H1 (cell line): ENCODE data around the gene PSG3. TPM values are rescaled to one million over a fixed set of nuclear protein-coding genes. Genes with fewer than 3 reads are reported as not detected.

ENCODE experiments used
- CTCF ChIA-PET: fragments of 300-600 bp; sonication (Branson Sonifier 250); formaldehyde crosslinking; loops from one replicate; lab custom pipeline; 2021; ENCODE audit not compliant: partially characterized antibody; lab: Charles Lee
- POLR2A ChIA-PET: fragments of 300-600 bp; sonication (Branson Sonifier 250); formaldehyde crosslinking; loops from one replicate; lab custom pipeline; 2021; ENCODE audit warnings: inconsistent platforms; ENCODE audit not compliant: partially characterized antibody; lab: Charles Lee
- DNase-seq, 2 experiments: peaks; one replicate each; pipeline versions ENCODE4 v3.0.0 to v3.0.0-alpha.2; 2010 to 2022; ENCODE audit warnings: low spot score in 2 of 2, low read depth in 1 of 2, mixed read lengths in 1 of 2
- FAIRE-seq: peaks from 2 replicates; lab custom pipeline; 2011; peaks lifted over from hg19 to GRCh38; lab: Jason Lieb, UNC
- H2AFZ ChIP-seq: 2 replicates; pipeline ENCODE4 v1.8.1; 2012; ENCODE audit warnings: low read length, inconsistent platforms
- H2AK5ac ChIP-seq: 2 replicates; pipeline ENCODE4 v1.6.1; 2013; ENCODE audit warnings: low read depth, low read length
- H2BK120ac ChIP-seq: replicated peaks from 2 replicates; pipeline ENCODE3; 2013; ENCODE audit warnings: low read depth, low read length, inconsistent platforms
- H2BK12ac ChIP-seq: 2 replicates; pipeline ENCODE4 v1.6.1; 2013; ENCODE audit warnings: low read depth, low read length
- H2BK15ac ChIP-seq: 2 replicates; pipeline ENCODE4 v1.6.1; 2013; ENCODE audit warnings: low read length
- H2BK20ac ChIP-seq: 2 replicates; pipeline ENCODE4 v1.6.1; 2013; ENCODE audit warnings: low read length
- H2BK5ac ChIP-seq: 2 replicates; pipeline ENCODE4 v1.6.1; 2013; ENCODE audit warnings: low read depth, low read length
- H3K14ac ChIP-seq: 2 replicates; pipeline ENCODE4 v1.6.1; 2013; ENCODE audit warnings: inconsistent platforms; ENCODE audit not compliant: insufficient read length
- H3K18ac ChIP-seq: 2 replicates; pipeline ENCODE4 v1.6.1; 2013; ENCODE audit warnings: low read length; ENCODE audit errors: extremely low read depth
- H3K23ac ChIP-seq: 2 replicates; pipeline ENCODE4 v1.6.1; 2013; ENCODE audit warnings: inconsistent platforms; ENCODE audit not compliant: insufficient read length
- H3K23me2 ChIP-seq: 2 replicates; pipeline ENCODE4 v1.6.1; 2013; ENCODE audit warnings: low read depth, low read length
- H3K27ac ChIP-seq: 2 replicates; pipeline ENCODE4 v1.6.1; 2011; ENCODE audit warnings: low read depth, low read length, inconsistent platforms
- H3K27me3 ChIP-seq, 4 experiments: replicated peaks in 1 of 4; 1 replicate in 1 of 4; 2 replicates in 3 of 4; pipeline versions ENCODE4 v1.6.1 to v1.8.1; 2011 to 2013; ENCODE audit warnings: low read length in 3 of 4, mild to moderate bottlenecking in 3 of 4, inconsistent platforms in 2 of 4, mixed read lengths in 2 of 4, moderate library complexity in 1 of 4; ENCODE audit not compliant: control insufficient read depth in 3 of 4, insufficient read depth in 3 of 4; ENCODE audit errors: extremely low read depth in 1 of 4
- H3K36me3 ChIP-seq, 4 experiments: 2 replicates each; pipeline versions ENCODE4 v1.6.1 to v1.8.1; 2011 to 2013; ENCODE audit warnings: mild to moderate bottlenecking in 4 of 4, low read length in 3 of 4, moderate library complexity in 2 of 4, control low read depth in 1 of 4, inconsistent platforms in 1 of 4; ENCODE audit not compliant: insufficient read depth in 4 of 4, control insufficient read depth in 2 of 4
- H3K4ac ChIP-seq: replicated peaks from 2 replicates; pipeline ENCODE3; 2013; ENCODE audit warnings: low read length, low read depth, mixed read lengths, inconsistent platforms; ENCODE audit not compliant: insufficient read length
- H3K4me1 ChIP-seq, 4 experiments: replicated peaks in 1 of 4; 1 replicate in 1 of 4; 2 replicates in 3 of 4; pipeline versions ENCODE4 v1.6.1 to v1.8.1; 2011 to 2013; ENCODE audit warnings: low read length in 3 of 4, inconsistent platforms in 2 of 4, mixed read lengths in 1 of 4; ENCODE audit not compliant: insufficient read depth in 4 of 4, control insufficient read depth in 3 of 4
- H3K4me2 ChIP-seq, 2 experiments: 2 replicates each; pipeline versions ENCODE4 v1.6.1 to v1.8.1; 2011 to 2013; ENCODE audit warnings: low read depth in 2 of 2, low read length in 2 of 2, control low read depth in 1 of 2, inconsistent platforms in 1 of 2, mild to moderate bottlenecking in 1 of 2; ENCODE audit not compliant: insufficient read depth in 1 of 2
- H3K4me3 ChIP-seq, 4 experiments: fragments of 200-600, 300-600 bp in 1 of 4; sonication (generic), shearing (Covaris generic), sonication (Bioruptor Twin) in 1 of 4; 2 replicates each; pipeline versions ENCODE4 v1.5.1 to v1.8.1; 2011 to 2016; ENCODE audit warnings: low read length in 4 of 4, low read depth in 3 of 4, control low read depth in 2 of 4, inconsistent platforms in 2 of 4, mild to moderate bottlenecking in 2 of 4, mixed read lengths in 1 of 4, moderate library complexity in 1 of 4; ENCODE audit not compliant: insufficient read depth in 2 of 4; ENCODE audit errors: extremely low read depth in 1 of 4
- H3K56ac ChIP-seq: replicated peaks from 2 replicates; pipeline ENCODE3; 2013; ENCODE audit warnings: low read depth, mild to moderate bottlenecking, mixed read lengths, low read length, inconsistent platforms; ENCODE audit not compliant: insufficient read length
- H3K79me1 ChIP-seq: 2 replicates; pipeline ENCODE4 v1.6.1; 2013; ENCODE audit warnings: low read depth, low read length, control low read depth
- H3K79me2 ChIP-seq, 2 experiments: 2 replicates each; pipeline versions ENCODE4 v1.6.1 to v1.8.1; 2012 to 2013; ENCODE audit warnings: low read length in 2 of 2, mild to moderate bottlenecking in 2 of 2, inconsistent platforms in 1 of 2; ENCODE audit not compliant: insufficient read depth in 2 of 2, control insufficient read depth in 1 of 2
- H3K9ac ChIP-seq, 4 experiments: replicated peaks in 1 of 4; 1 replicate in 1 of 4; 2 replicates in 3 of 4; pipeline versions ENCODE4 v1.6.1 to v1.8.1; 2011 to 2013; ENCODE audit warnings: low read depth in 3 of 4, low read length in 3 of 4, control low read depth in 2 of 4, mild to moderate bottlenecking in 2 of 4, moderate library complexity in 2 of 4, inconsistent platforms in 1 of 4; ENCODE audit errors: extremely low read depth in 1 of 4
- H3K9me3 ChIP-seq, 2 experiments: 2 replicates each; pipeline versions ENCODE4 v1.6.1 to v1.8.1; 2012 to 2013; ENCODE audit warnings: mild to moderate bottlenecking in 2 of 2, moderate library complexity in 2 of 2, control low read depth in 1 of 2, inconsistent platforms in 1 of 2, low read depth in 1 of 2, low read length in 1 of 2, mixed read lengths in 1 of 2; ENCODE audit not compliant: insufficient read depth in 2 of 2
- H4K20me1 ChIP-seq, 2 experiments: replicated peaks in 1 of 2; 2 replicates each; pipeline versions ENCODE3 to v1.8.1; 2011 to 2013; ENCODE audit warnings: inconsistent platforms in 2 of 2, low read length in 2 of 2, mild to moderate bottlenecking in 1 of 2; ENCODE audit not compliant: insufficient read depth in 2 of 2, control insufficient read depth in 1 of 2
- H4K5ac ChIP-seq: 2 replicates; pipeline ENCODE4 v1.6.1; 2013; ENCODE audit warnings: low read length, low read depth, mixed read lengths, inconsistent platforms; ENCODE audit not compliant: insufficient read length
- H4K8ac ChIP-seq: 2 replicates; pipeline ENCODE4 v1.8.0; 2013; ENCODE audit warnings: mild to moderate bottlenecking, moderate library complexity, low read length, inconsistent platforms; ENCODE audit not compliant: insufficient read depth; ENCODE audit errors: extremely low read depth
- H4K91ac ChIP-seq: replicated peaks from 2 replicates; pipeline ENCODE3; 2013; ENCODE audit warnings: low read length, mixed read lengths, inconsistent platforms; ENCODE audit not compliant: insufficient read length
- CTCF ChIP-seq, 3 experiments: IDR thresholded peaks; 1 replicate in 2 of 3; 2 replicates in 1 of 3; pipeline versions ENCODE4 v1.5.1 to v1.6.1; 2011; ENCODE audit warnings: low read length in 3 of 3, mild to moderate bottlenecking in 3 of 3, inconsistent platforms in 2 of 3, low read depth in 1 of 3, moderate library complexity in 1 of 3; ENCODE audit not compliant: insufficient read depth in 1 of 3; ENCODE audit errors: control extremely low read depth in 1 of 3
- JUN ChIP-seq: IDR thresholded peaks from 2 replicates; pipeline ENCODE4 v1.6.1; 2011; ENCODE audit warnings: low read depth, mild to moderate bottlenecking, improper control_type of control experiment, low read length
- MAFK ChIP-seq: IDR thresholded peaks from 2 replicates; pipeline ENCODE4 v1.6.1; 2012; ENCODE audit warnings: low read depth, mild to moderate bottlenecking, improper control_type of control experiment, low read length
- NANOG ChIP-seq: IDR thresholded peaks from 2 replicates; pipeline ENCODE4 v1.6.1; 2011; ENCODE audit warnings: low read length, low read depth, mild to moderate bottlenecking, inconsistent platforms; ENCODE audit not compliant: insufficient read depth, poor library complexity, severe bottlenecking
- PHF8 ChIP-seq: fragments of 200-600 bp; sonication (generic); conservative IDR thresholded peaks from 2 replicates; pipeline ENCODE4 v1.7.1; 2012; ENCODE audit warnings: low read depth, mild to moderate bottlenecking, inconsistent platforms, low read length, moderate library complexity
- POLR2A ChIP-seq, 2 experiments: IDR thresholded peaks; 1 replicate in 1 of 2; 2 replicates in 1 of 2; pipeline ENCODE4 v1.6.1; 2011; ENCODE audit warnings: low read depth in 2 of 2, low read length in 2 of 2, mild to moderate bottlenecking in 2 of 2; ENCODE audit errors: control extremely low read depth in 1 of 2
- RNF2 ChIP-seq: fragments of 200-900, 300-1000 bp; sonication (generic); IDR thresholded peaks from 2 replicates; pipeline ENCODE4 v1.7.1; 2016; ENCODE audit warnings: borderline replicate concordance, low read depth, mild to moderate bottlenecking, antibody characterized with exemption, low read length; ENCODE audit not compliant: poor library complexity, severe bottlenecking; ENCODE audit errors: missing control alignments
- TAF1 ChIP-seq: IDR thresholded peaks from 2 replicates; pipeline ENCODE4 v1.6.1; 2011; ENCODE audit warnings: mild to moderate bottlenecking, low read depth, low read length
- TEAD4 ChIP-seq: IDR thresholded peaks from 2 replicates; pipeline ENCODE4 v1.6.1; 2012; ENCODE audit warnings: low read depth, low read length, inconsistent platforms, mixed read lengths
- ZNF274 ChIP-seq: IDR thresholded peaks from 2 replicates; pipeline ENCODE4 v1.7.0; 2012; ENCODE audit warnings: low read length, borderline replicate concordance; ENCODE audit errors: extremely low read depth
- WGBS, 2 experiments: shearing (Covaris generic) in 1 of 2; methylation state at CpG; one replicate each; pipeline versions ENCODE4 v1.1.6 to v1.1.7; 2013 to 2015; ENCODE audit warnings: low lambda C conversion rate in 2 of 2, mixed read lengths in 2 of 2, inconsistent platforms in 1 of 2, low coverage in 1 of 2, missing lambda C conversion rate in 1 of 2; ENCODE audit not compliant: insufficient replicate concordance in 2 of 2, insufficient coverage in 1 of 2, insufficient read length in 1 of 2; ENCODE audit errors: extremely low coverage in 1 of 2, missing lambda C conversion rate in 1 of 2; 5-methylcytosine and 5-hydroxymethylcytosine counted together
- polyA plus RNA-seq, 7 experiments: library from polyadenylated mRNA; depleted of rRNA in 3 of 7; stranded (reverse) in 5 of 7; unstranded in 2 of 7; fragments of >200 nt in 5 of 7; fragments of 200-250 nt in 2 of 7; gene quantifications; 1 replicate in 5 of 7; 2 replicates in 1 of 7; 4 replicates in 1 of 7; pipeline versions ENCODE4 v1.2.1 to v1.2.3, GENCODE V29; 2011 to 2013; ENCODE audit warnings: missing spikeins in 2 of 7, mixed read lengths in 2 of 7
- total RNA-seq: library from RNA; stranded (reverse); fragmentation: NEBNext Ultra II Directional; extraction: Animal tissue kit (Norgen Biotek cat#: 25700); gene quantifications from 2 replicates; pipeline ENCODE4 v1.2.1, GENCODE V29; 2021

Gene PSG3
- total and polyA plus RNA-seq, 2 of the 8 experiments (the other 6 are each of a cell fraction or from before 2014, with no cell fraction given), result not detected

- no peaks in the 10 kb centered on the region for H3K79me1 ChIP-seq
- ChIA-PET POLR2A (no interaction called here), CTCF (no interaction called here)
- no peak overlapping the region for H4K91ac ChIP-seq
- H3K36me3 ChIP-seq, result no peaks in the 10 kb centered on the region
- WGBS, 2 experiments, result 80% methylated on average over 19 of the region's 22 CpGs; no CpG with 5 or more reads in 1 of the 2 experiments
- H3K4me3 ChIP-seq, result no peak overlapping the region
- no peaks in the 10 kb centered on the region for H3K4me1 ChIP-seq
- no peak overlapping the region for H4K5ac ChIP-seq
- no peak overlapping the region for H3K14ac ChIP-seq
- no peak overlapping the region for H4K8ac ChIP-seq
- FAIRE-seq (no peak), DNase-seq (no peak)
- no peak overlapping the region for H3K18ac ChIP-seq
- no peaks in the 10 kb centered on the region for H4K20me1 ChIP-seq
- H3K4ac ChIP-seq, result no peak overlapping the region
- H3K79me2 ChIP-seq, result no peaks in the 10 kb centered on the region
- no peak overlapping the region for H2BK5ac ChIP-seq
- H3K23ac ChIP-seq, result no peak overlapping the region
- no peak overlapping the region for H2BK20ac ChIP-seq
- no peak overlapping the region for H2BK15ac ChIP-seq
- no peak overlapping the region for H2BK120ac ChIP-seq
- no peak overlapping the region for H2BK12ac ChIP-seq
- H3K56ac ChIP-seq, result no peak overlapping the region
- peaks cover 41 to 81% of the 10 kb centered on the region in 2 experiments for H3K9me3 ChIP-seq
- TF ChIP-seq RNF2, result no peak
- TF ChIP-seq POLR2A (IDR thresholded peaks at IDR 0.05; ENCODE audit: control extremely low read depth in 1 of 2, low read depth in 2 of 2, low read length in 2 of 2), result no peak
- TF ChIP-seq PHF8, result no peak
- TF ChIP-seq ZNF274, result no peak
- TF ChIP-seq CTCF (IDR thresholded peaks at IDR 0.05; ENCODE audit: control extremely low read depth in 1 of 3, insufficient read depth in 1 of 3, low read depth in 1 of 3, low read length in 3 of 3), result no peak
- no peak for TF ChIP-seq TAF1
- no peak for TF ChIP-seq JUN
- no peak for TF ChIP-seq TEAD4
- TF ChIP-seq MAFK, result no peak
- TF ChIP-seq NANOG, result no peak
- no peak overlapping the region for H3K4me2 ChIP-seq
- H3K27ac ChIP-seq, result no peak overlapping the region
- H3K9ac ChIP-seq, result no peak overlapping the region
- no peaks in the 10 kb centered on the region for H3K27me3 ChIP-seq
- no peaks in the 10 kb centered on the region for H3K23me2 ChIP-seq
- H2AK5ac ChIP-seq, result no peak overlapping the region
- no peak overlapping the region for H2AFZ ChIP-seq
Measured at GRCh38 chr19:42697884-42698283, 42.4 kb downstream of the PSG3 start.
